ENCODE measurements around the gene AFF1. TPM values are rescaled to one million over a fixed set of nuclear protein-coding genes. Genes with fewer than 3 reads are reported as not detected.

The AFF1 gene
- total and polyA plus RNA-seq, 4 donors = 7.2 to 42.8 (median 21.5) TPM

- H3K4me1 ChIP-seq (ENCODE audit: control insufficient read depth in 4 of 4, insufficient read depth in 4 of 4, low read length in 3 of 4) = peaks cover 0 to 14% (median 9%) of the 10 kb centered on the region in 4 donors
- no peak overlapping the region for H3K9ac ChIP-seq (ENCODE audit: low read depth in 1 of 2, low read length in 2 of 2)
- H3K4me3 ChIP-seq (ENCODE audit: low read depth in 1 of 3, low read length in 3 of 3) = no peak overlapping the region
- no peak for DNase-seq (ENCODE audit: low spot score)
- TF ChIP-seq CTCF (IDR thresholded peaks at IDR 0.05; ENCODE audit: low read depth, low read length, missing input control) = no peak
- no peak for TF ChIP-seq SP1 (IDR thresholded peaks at IDR 0.05)
- TF ChIP-seq ATF3 (IDR thresholded peaks at IDR 0.05) = no peak
- TF ChIP-seq JUND (IDR thresholded peaks at IDR 0.05) = no peak
- no peak for TF ChIP-seq NR2F2 (IDR thresholded peaks at IDR 0.05)
- no peak for TF ChIP-seq HNF4G (IDR thresholded peaks at IDR 0.05)
- no peak for TF ChIP-seq FOXA2 (IDR thresholded peaks at IDR 0.05)
- no peak for TF ChIP-seq ZBTB33 (IDR thresholded peaks at IDR 0.05)
- no peak for TF ChIP-seq HNF4A (conservative IDR thresholded peaks at IDR 0.05)
- TF ChIP-seq RAD21 (IDR thresholded peaks at IDR 0.05) = no peak
- TF ChIP-seq YY1 (IDR thresholded peaks at IDR 0.05) = no peak
- no peak for TF ChIP-seq RXRA (IDR thresholded peaks at IDR 0.05)
- no peak for TF ChIP-seq FOXA1 (IDR thresholded peaks at IDR 0.05)
- no peak for TF ChIP-seq GABPA (IDR thresholded peaks at IDR 0.05 in 1 of 2, conservative IDR thresholded peaks at IDR 0.05 in 1 of 2)
- TF ChIP-seq EGR1 (IDR thresholded peaks at IDR 0.05; ENCODE audit: low read depth in 2 of 2) = no peak
- no peak for TF ChIP-seq MAX (IDR thresholded peaks at IDR 0.05)
- no peak for TF ChIP-seq TAF1 (conservative IDR thresholded peaks at IDR 0.05)
- TF ChIP-seq REST (IDR thresholded peaks at IDR 0.05) = no peak
- no peak overlapping the region for H3K27ac ChIP-seq (ENCODE audit: low read depth in 1 of 2, low read length in 2 of 2)
- no peaks in the 10 kb centered on the region for H3K9me3 ChIP-seq (ENCODE audit: control insufficient read depth in 4 of 4, low read length in 3 of 4)
- no peaks in the 10 kb centered on the region for H3K36me3 ChIP-seq (ENCODE audit: control insufficient read depth in 4 of 4, insufficient read depth in 3 of 4, low read depth in 1 of 4, low read length in 3 of 4)
- WGBS = 89% methylated on average over 19 of the region's 19 CpGs
- no peaks in the 10 kb centered on the region for H3K27me3 ChIP-seq (ENCODE audit: control insufficient read depth in 4 of 4, insufficient read depth in 4 of 4, low read length in 3 of 4)
Measured at GRCh38 chr4:86893136-86893535, 41.7 kb upstream of the AFF1 start.

Data from liver (tissue), 9 donors.